HCT116 (cell line): ENCODE data around the gene POU3F2. TPM values are rescaled to one million over a fixed set of nuclear protein-coding genes. Genes with fewer than 3 reads are reported as not detected.

Experiments
- ATAC-seq: fragments of 200-7000 bp; cut with Tn5 transposase; 2 replicates; pipeline ENCODE4 v1.9.1; 2020; ENCODE audit warnings: mild to moderate bottlenecking, moderate library complexity
- BruUV-seq: library from RNA; stranded (reverse); fragments of 400-500 nt; replicated peaks from 2 replicates; lab custom pipeline; 2021; lab: Mats Ljungman, UMichigan
- CTCF ChIA-PET: fragments of 300-600 bp; sonication (Branson Sonifier 250); formaldehyde crosslinking; loops from one replicate; lab custom pipeline; 2021; ENCODE audit warnings: antibody characterized with exemption; lab: Charles Lee
- POLR2A ChIA-PET: fragments of 300-600, 350-600 bp; sonication (Branson Sonifier 250); formaldehyde crosslinking; loops from one replicate; lab custom pipeline; 2021; ENCODE audit warnings: antibody characterized with exemption; lab: Charles Lee
- RAD21 ChIA-PET, 2 experiments: fragments of 300-600 bp; sonication (Branson Sonifier 250); formaldehyde crosslinking; loops; one replicate each; lab custom pipeline; 2023; ENCODE audit warnings: low total read pairs in 2 of 2; ENCODE audit not compliant: uncharacterized antibody in 2 of 2, unreplicated experiment in 2 of 2, low non-redundant PET in 1 of 2; lab: Charles Lee
- DNase-seq: peaks from one replicate; pipeline ENCODE4 v3.0.0-alpha.2; 2010; ENCODE audit warnings: low read depth, low spot score
- H2AFZ ChIP-seq: fragments of 200-600 bp; shearing (Covaris generic), sonication (generic); 2 replicates; pipeline ENCODE4 v1.6.1; 2017; ENCODE audit warnings: low read depth, mixed run types, mixed read lengths, antibody characterized with exemption, low read length; ENCODE audit not compliant: poor library complexity, severe bottlenecking
- H3K27ac ChIP-seq: 2 replicates; pipeline ENCODE4 v1.5.1; 2012; ENCODE audit warnings: low read depth, low read length
- H3K27me3 ChIP-seq: fragments of 200-600 bp; sonication (generic); 2 replicates; pipeline ENCODE4 v1.6.1; 2016; ENCODE audit warnings: mixed run types, low read length, mixed read lengths; ENCODE audit not compliant: insufficient read depth
- H3K36me3 ChIP-seq, 2 experiments: fragments of 200-500 bp in 1 of 2; fragments of 200-600 bp in 1 of 2; sonication (Bioruptor generic) in 1 of 2; sonication (generic) in 1 of 2; 2 replicates each; pipeline versions ENCODE4 v1.5.1 to v1.6.1; 2014 to 2016; ENCODE audit warnings: low read length in 2 of 2, inconsistent platforms in 1 of 2, mixed read lengths in 1 of 2, mixed run types in 1 of 2; ENCODE audit not compliant: insufficient read depth in 2 of 2, control insufficient read depth in 1 of 2
- H3K4me1 ChIP-seq, 2 experiments: fragments of 200-600 bp in 1 of 2; sonication (generic) in 1 of 2; 2 replicates each; pipeline versions ENCODE4 v1.5.1 to v1.6.1; 2012 to 2017; ENCODE audit warnings: low read length in 2 of 2, inconsistent platforms in 1 of 2, mild to moderate bottlenecking in 1 of 2, mixed read lengths in 1 of 2, mixed run types in 1 of 2, moderate library complexity in 1 of 2; ENCODE audit not compliant: insufficient read depth in 2 of 2, control insufficient read depth in 1 of 2
- H3K4me2 ChIP-seq: fragments of 200-600 bp; sonication (generic); 2 replicates; pipeline ENCODE4 v1.6.1; 2017; ENCODE audit warnings: mixed run types, low read length, mixed read lengths
- H3K4me3 ChIP-seq, 2 experiments: fragments of 200-600 bp in 1 of 2; sonication (generic) in 1 of 2; replicated peaks in 1 of 2; 2 replicates each; pipeline ENCODE4 v1.5.1; 2011 to 2016; ENCODE audit warnings: low read length in 2 of 2, control low read depth in 1 of 2, low read depth in 1 of 2, mild to moderate bottlenecking in 1 of 2, mixed read lengths in 1 of 2, mixed run types in 1 of 2
- H3K79me2 ChIP-seq: fragments of 200-600 bp; sonication (generic); 2 replicates; pipeline ENCODE4 v1.6.1; 2017; ENCODE audit warnings: mild to moderate bottlenecking, mixed run types, low read length, moderate library complexity, mixed read lengths; ENCODE audit not compliant: insufficient read depth
- H3K9ac ChIP-seq: fragments of 200-600 bp; sonication (generic); 2 replicates; pipeline ENCODE4 v1.6.1; 2016; ENCODE audit warnings: low read length, mixed read lengths
- H3K9me2 ChIP-seq: fragments of 200-600 bp; sonication (generic), shearing (Covaris generic); 2 replicates; pipeline ENCODE4 v1.6.1; 2017; ENCODE audit warnings: mixed run types, mild to moderate bottlenecking, moderate library complexity; ENCODE audit not compliant: insufficient read depth
- H3K9me3 ChIP-seq, 2 experiments: fragments of 200-500 bp in 1 of 2; fragments of 200-600 bp in 1 of 2; sonication (Bioruptor generic) in 1 of 2; sonication (generic) in 1 of 2; 2 replicates each; pipeline ENCODE4 v1.6.1; 2014 to 2017; ENCODE audit warnings: low read length in 2 of 2, mixed read lengths in 2 of 2, inconsistent platforms in 1 of 2, low read depth in 1 of 2, mild to moderate bottlenecking in 1 of 2, mixed run types in 1 of 2, moderate library complexity in 1 of 2; ENCODE audit not compliant: control insufficient read depth in 1 of 2, insufficient read depth in 1 of 2
- H4K20me1 ChIP-seq: fragments of 200-600 bp; sonication (generic), shearing (Covaris generic); 2 replicates; pipeline ENCODE4 v1.6.1; 2017; ENCODE audit warnings: mixed run types, mild to moderate bottlenecking, moderate library complexity; ENCODE audit not compliant: insufficient read depth
- ATF3 ChIP-seq: IDR thresholded peaks from 2 replicates; pipeline ENCODE4 v1.6.1; 2012
- CBX3 ChIP-seq: IDR thresholded peaks from 2 replicates; pipeline ENCODE4 v1.6.1; 2012; ENCODE audit warnings: low read depth
- CEBPB ChIP-seq: IDR thresholded peaks from 2 replicates; pipeline ENCODE4 v1.6.1; 2012; ENCODE audit warnings: low read depth
- CTCF ChIP-seq, 3 experiments: fragments of 200-600 bp in 1 of 3; sonication (generic) in 1 of 3; IDR thresholded peaks in 2 of 3; conservative IDR thresholded peaks in 1 of 3; 2 replicates each; pipeline ENCODE4 v1.5.1; 2012 to 2017; ENCODE audit warnings: low read depth in 2 of 3, low read length in 2 of 3, antibody characterized with exemption in 1 of 3, borderline replicate concordance in 1 of 3, control low read depth in 1 of 3, mild to moderate bottlenecking in 1 of 3, mixed read lengths in 1 of 3, mixed run types in 1 of 3, moderate library complexity in 1 of 3; ENCODE audit not compliant: insufficient read depth in 1 of 3
- EGR1 ChIP-seq: IDR thresholded peaks from 2 replicates; pipeline ENCODE4 v1.6.1; 2012; ENCODE audit warnings: low read depth
- ELF1 ChIP-seq: IDR thresholded peaks from 2 replicates; pipeline ENCODE4 v1.6.1; 2012; ENCODE audit warnings: low read depth, borderline replicate concordance
- EZH2 ChIP-seq: fragments of 200-600 bp; sonication (generic); IDR thresholded peaks from 2 replicates; pipeline ENCODE4 v1.6.1; 2017; ENCODE audit warnings: antibody characterized with exemption, mixed run types
- EZH2phosphoT487 ChIP-seq: fragments of 200-600 bp; IDR thresholded peaks from 2 replicates; pipeline ENCODE4 v1.6.1; 2018; ENCODE audit warnings: antibody characterized with exemption, borderline replicate concordance
- FOSL1 ChIP-seq: IDR thresholded peaks from 2 replicates; pipeline ENCODE4 v1.6.1; 2012; ENCODE audit warnings: low read depth
- JUND ChIP-seq: IDR thresholded peaks from 2 replicates; pipeline ENCODE4 v1.6.1; 2012
- MAX ChIP-seq: IDR thresholded peaks from 2 replicates; pipeline ENCODE4 v1.6.1; 2012
- POLR2A ChIP-seq: IDR thresholded peaks from 2 replicates; pipeline ENCODE4 v1.7.0; 2011; ENCODE audit warnings: borderline replicate concordance; ENCODE audit not compliant: insufficient read depth, insufficient read length; ENCODE audit errors: extremely low read depth
- POLR2AphosphoS5 ChIP-seq: IDR thresholded peaks from 2 replicates; pipeline ENCODE4 v1.6.1; 2011; ENCODE audit warnings: mild to moderate bottlenecking, low read depth, low read length, moderate library complexity
- REST ChIP-seq: IDR thresholded peaks from 2 replicates; pipeline ENCODE4 v1.6.1; 2012; ENCODE audit warnings: low read depth
- SP1 ChIP-seq: IDR thresholded peaks from 2 replicates; pipeline ENCODE4 v1.6.1; 2012; ENCODE audit warnings: low read depth
- YY1 ChIP-seq: IDR thresholded peaks from 2 replicates; pipeline ENCODE4 v1.6.1; 2011; ENCODE audit warnings: low read length, low read depth, moderate library complexity, mild to moderate bottlenecking; ENCODE audit not compliant: insufficient replicate concordance; ENCODE audit errors: extremely low read depth
- ZBTB33 ChIP-seq: IDR thresholded peaks from 2 replicates; pipeline ENCODE4 v1.6.1; 2011; ENCODE audit warnings: mild to moderate bottlenecking, low read length, moderate library complexity; ENCODE audit not compliant: insufficient replicate concordance; ENCODE audit errors: extremely low read depth
- ZFX ChIP-seq: fragments of 450-650 bp; IDR thresholded peaks from 2 replicates; pipeline ENCODE4 v1.6.1; 2017
- ZNF274 ChIP-seq: fragments of 200-500 bp; sonication (Bioruptor generic); IDR thresholded peaks from 2 replicates; pipeline ENCODE4 v1.6.1; 2014; ENCODE audit warnings: mild to moderate bottlenecking, low read depth, low read length, inconsistent platforms
- intact Hi-C: fragments of 100-400 bp; cut with micrococcal nuclease; formaldehyde crosslinking; loops from 2 replicates; pipeline ENCODE4 v1.10.0; 2022
- total RNA-seq: library from RNA; stranded (reverse); gene quantifications from one replicate; pipeline ENCODE4 v1.2.1, GENCODE V29; 2021; ENCODE audit not compliant: unreplicated experiment

The POU3F2 gene
- total RNA-seq, 1 experiment from 2014 or later = not detected

- no peaks in the 10 kb centered on the region for H3K4me1 ChIP-seq
- CTCF ChIA-PET = no interaction called here
- H3K9me2 ChIP-seq = no peaks in the 10 kb centered on the region
- H3K27me3 ChIP-seq = peaks cover 8% of the 10 kb centered on the region
- no peak for ATAC-seq
- no peak overlapping the region for H2AFZ ChIP-seq
- no peak overlapping the region for H3K4me2 ChIP-seq
- no peaks in the 10 kb centered on the region for H3K79me2 ChIP-seq
- H3K27ac ChIP-seq = no peak overlapping the region
- no peaks in the 10 kb centered on the region for H3K9me3 ChIP-seq
- no peak for DNase-seq
- RAD21 ChIA-PET = no interaction called here
- intact Hi-C loops = no loop called here
- POLR2A ChIA-PET = no interaction called here
- H3K36me3 ChIP-seq = no peaks in the 10 kb centered on the region
- BruUV-seq = no TSS peak
- H4K20me1 ChIP-seq = no peaks in the 10 kb centered on the region
- no peak for TF ChIP-seq CTCF (IDR thresholded peaks at IDR 0.05 in 2 of 3, conservative IDR thresholded peaks at IDR 0.05 in 1 of 3; ENCODE audit: borderline replicate concordance in 1 of 3, insufficient read depth in 1 of 3, low read depth in 2 of 3, low read length in 2 of 3)
- no peak for TF ChIP-seq ZFX
- no peak for TF ChIP-seq ZNF274
- no peak for TF ChIP-seq SP1
- no peak for TF ChIP-seq POLR2AphosphoS5
- TF ChIP-seq EGR1 = no peak
- TF ChIP-seq POLR2A = no peak
- TF ChIP-seq ATF3 = no peak
- no peak for TF ChIP-seq FOSL1
- TF ChIP-seq CEBPB = no peak
- TF ChIP-seq EZH2 = no peak
- no peak for TF ChIP-seq CBX3
- no peak for TF ChIP-seq ELF1
- no peak for TF ChIP-seq MAX
- TF ChIP-seq EZH2phosphoT487 = no peak
- no peak for TF ChIP-seq JUND
- TF ChIP-seq ZBTB33 = no peak
- no peak for TF ChIP-seq REST
- TF ChIP-seq YY1 = no peak
- no peak overlapping the region for H3K4me3 ChIP-seq
- no peak overlapping the region for H3K9ac ChIP-seq
Measured at GRCh38 chr6:98832284-98833056, 1.9 kb upstream of the POU3F2 start.
